ENCODE measurements around the gene ANKDD1A. TPM values are rescaled to one million over a fixed set of nuclear protein-coding genes. Genes with fewer than 3 reads are reported as not detected.

Gene ANKDD1A
- polyA plus RNA-seq, 3 donors: 0.49 to 3.5 (median 0.90) TPM

GRCh38 chr15:64898406-64898805 lies 13.3 kb upstream of the ANKDD1A start:
- Histone ChIP-seq H3K4me1 (ENCODE audit: control insufficient read depth in 1 of 2, insufficient read depth in 2 of 2, low read length in 2 of 2) (peaks cover 57 to 66% of the 10 kb centered on the region in 2 donors), H3K27ac (ENCODE audit: low read depth in 1 of 2, low read length in 2 of 2) (peak overlapping the region; percentile 99), H4K20me1 (ENCODE audit: insufficient read depth, low read length) (no peaks in the 10 kb centered on the region), H3K9me3 (replicated peaks in 1 of 2; ENCODE audit: control insufficient read depth in 1 of 2, insufficient read depth in 1 of 2, low read length in 2 of 2) (peaks cover 6 to 10% of the 10 kb centered on the region in 2 donors), H3K79me2 (ENCODE audit: insufficient read depth, low read length) (no peaks in the 10 kb centered on the region), H3K27me3 (ENCODE audit: control insufficient read depth in 2 of 2, insufficient read depth in 2 of 2, low read length in 2 of 2) (no peaks in the 10 kb centered on the region), H3K4me2 (replicated peaks; ENCODE audit: extremely low read depth, low read length, poor library complexity, severe bottlenecking) (no peak overlapping the region), H3K4me3 (replicated peaks in 1 of 3; ENCODE audit: low read depth in 2 of 3, low read length in 3 of 3) (no peak overlapping the region), H2AFZ (ENCODE audit: insufficient read depth, low read depth, low read length, poor library complexity, severe bottlenecking) (no peak overlapping the region), H3K36me3 (replicated peaks in 1 of 2; ENCODE audit: control insufficient read depth in 1 of 2, insufficient read depth in 2 of 2, low read length in 2 of 2) (no peaks in the 10 kb centered on the region), H3K9ac (ENCODE audit: insufficient read depth, low read length, poor library complexity, severe bottlenecking) (peak overlapping the region; percentile 50)
- H3K36me3 Mint-ChIP-seq: peaks cover 5 to 9% of the 10 kb centered on the region in 2 donors
- no peak for TF ChIP-seq CTCF (IDR thresholded peaks at IDR 0.05)
- WGBS (ENCODE audit: insufficient coverage): 80% methylated on average over 2 of the region's 4 CpGs
- DNase-seq: no peak
- H3K9me3 Mint-ChIP-seq: peaks cover 6 to 11% (median 10%) of the 10 kb centered on the region in 7 donors
- no peaks in the 10 kb centered on the region for H3K27me3 Mint-ChIP-seq (ENCODE audit: low read depth in 3 of 3)
- peaks cover 67% of the 10 kb centered on the region for H3K4me1 Mint-ChIP-seq
- H3K4me3 Mint-ChIP-seq: no peak overlapping the region
- peak overlapping the region in 5 of 7 donors; percentile 99 to 100 (median 100) for H3K27ac Mint-ChIP-seq
- intact Hi-C loops (cut with micrococcal nuclease): loop anchor here in 1 of 2 donors (10.0 kb wide), 1 partner anchor 204 kb away; no protein-coding TSS in a partner anchor

- Histone ChIP-seq H2AFZ (ENCODE audit: insufficient read depth, low read depth, low read length, poor library complexity, severe bottlenecking) (no peak overlapping the region), H3K36me3 (replicated peaks in 1 of 2; ENCODE audit: control insufficient read depth in 1 of 2, insufficient read depth in 2 of 2, low read length in 2 of 2) (no peaks in the 10 kb centered on the region), H3K27ac (ENCODE audit: low read depth in 1 of 2, low read length in 2 of 2) (no peak overlapping the region), H3K4me1 (ENCODE audit: control insufficient read depth in 1 of 2, insufficient read depth in 2 of 2, low read length in 2 of 2) (peaks cover 41 to 57% of the 10 kb centered on the region in 2 donors), H3K79me2 (ENCODE audit: insufficient read depth, low read length) (no peaks in the 10 kb centered on the region), H3K9ac (ENCODE audit: insufficient read depth, low read length, poor library complexity, severe bottlenecking) (no peak overlapping the region), H3K4me2 (replicated peaks; ENCODE audit: extremely low read depth, low read length, poor library complexity, severe bottlenecking) (no peak overlapping the region), H3K27me3 (ENCODE audit: control insufficient read depth in 2 of 2, insufficient read depth in 2 of 2, low read length in 2 of 2) (no peaks in the 10 kb centered on the region), H4K20me1 (ENCODE audit: insufficient read depth, low read length) (no peaks in the 10 kb centered on the region), H3K4me3 (replicated peaks in 1 of 3; ENCODE audit: low read depth in 2 of 3, low read length in 3 of 3) (no peak overlapping the region), H3K9me3 (replicated peaks in 1 of 2; ENCODE audit: control insufficient read depth in 1 of 2, insufficient read depth in 1 of 2, low read length in 2 of 2) (peaks cover 6 to 10% of the 10 kb centered on the region in 2 donors)
- WGBS (ENCODE audit: insufficient coverage): 100% methylated on average over 1 of the region's 5 CpGs
- intact Hi-C loops (cut with micrococcal nuclease): no loop called here
- H3K36me3 Mint-ChIP-seq: peaks cover 9% of the 10 kb centered on the region in 2 donors
- no peak overlapping the region for H3K4me3 Mint-ChIP-seq
- H3K27ac Mint-ChIP-seq: no peak overlapping the region
- no peak for TF ChIP-seq CTCF (IDR thresholded peaks at IDR 0.05)
- DNase-seq: peak in 1 of 3 donors; percentile 25
- no peaks in the 10 kb centered on the region for H3K27me3 Mint-ChIP-seq (ENCODE audit: low read depth in 3 of 3)
- peaks cover 57% of the 10 kb centered on the region for H3K4me1 Mint-ChIP-seq
- peaks cover 6 to 11% (median 10%) of the 10 kb centered on the region in 7 donors for H3K9me3 Mint-ChIP-seq
Observed at GRCh38 chr15:64901141-64901540, 10.6 kb upstream of the ANKDD1A start.

All from CD14-positive monocyte (primary cell).